HepG2 (cell line): ENCODE measurements around the gene RAB20. TPM values are rescaled to one million over a fixed set of nuclear protein-coding genes. Genes with fewer than 3 reads are reported as not detected.

Source experiments
- BCL6 ChIP-seq: IDR thresholded peaks from 2 replicates; pipeline ENCODE4 v1.6.1; 2016; ENCODE audit warnings: missing genetic modification reagents, missing compliant biosample characterization
- CREB3 ChIP-seq: sonication (generic); formaldehyde crosslinking; IDR thresholded peaks from 2 replicates; pipeline ENCODE4 v1.5.0; 2020; ENCODE audit warnings: missing genetic modification reagents
- GRHL1 ChIP-seq: sonication (generic); formaldehyde crosslinking; conservative IDR thresholded peaks from 2 replicates; pipeline ENCODE4 v1.8.0; 2022; ENCODE audit warnings: missing genetic modification reagents
- NR2F2 ChIP-seq: IDR thresholded peaks from 2 replicates; pipeline ENCODE4 v1.6.1; 2012; ENCODE audit warnings: low read depth, inconsistent platforms, borderline replicate concordance
- SKIL ChIP-seq: sonication (generic); formaldehyde crosslinking; IDR thresholded peaks from 2 replicates; pipeline ENCODE4 v1.8.0; 2022; ENCODE audit warnings: missing genetic modification reagents, mild to moderate bottlenecking, moderate library complexity, borderline replicate concordance
- SOX5 ChIP-seq: IDR thresholded peaks from 2 replicates; pipeline ENCODE4 v1.6.1; 2016; ENCODE audit warnings: borderline replicate concordance
- SP2 ChIP-seq: sonication (generic); formaldehyde crosslinking; IDR thresholded peaks from 2 replicates; pipeline ENCODE4 v1.5.1; 2020; ENCODE audit warnings: mild to moderate bottlenecking, missing genetic modification reagents
- UBTF ChIP-seq: sonication (generic); formaldehyde crosslinking; IDR thresholded peaks from 2 replicates; pipeline ENCODE4 v1.4.0; 2020; ENCODE audit warnings: mild to moderate bottlenecking, missing genetic modification reagents
- ZMAT5 ChIP-seq: sonication (generic); formaldehyde crosslinking; IDR thresholded peaks from 2 replicates; pipeline ENCODE4 v1.5.0; 2020; ENCODE audit warnings: mild to moderate bottlenecking, low read depth, missing genetic modification reagents, borderline replicate concordance
- ZNF30 ChIP-seq: sonication (generic); formaldehyde crosslinking; IDR thresholded peaks from 2 replicates; pipeline ENCODE4 v1.5.0; 2020; ENCODE audit warnings: mild to moderate bottlenecking, missing genetic modification reagents
- ZNF556 ChIP-seq: sonication (generic); formaldehyde crosslinking; IDR thresholded peaks from 2 replicates; pipeline ENCODE4 v1.4.0; 2020; ENCODE audit warnings: mild to moderate bottlenecking, missing genetic modification reagents, borderline replicate concordance
- ZNF687 ChIP-seq: sonication (generic); formaldehyde crosslinking; IDR thresholded peaks from 2 replicates; pipeline ENCODE4 v1.5.1; 2020; ENCODE audit warnings: mild to moderate bottlenecking, missing genetic modification reagents, moderate library complexity
- polyA plus RNA-seq, 8 experiments: library from polyadenylated mRNA; depleted of rRNA in 3 of 8; stranded (reverse) in 7 of 8; unstranded in 1 of 8; fragments of >200 nt; fragmentation: Illumina TruSeq in 4 of 8; extraction: Trizol in 4 of 8; gene quantifications; 2 replicates each; pipeline versions ENCODE4 v1.2.1 to v1.2.3, GENCODE V29; 2011 to 2016; ENCODE audit warnings: low read depth in 4 of 8, missing spikeins in 1 of 8, mixed read lengths in 1 of 8; ENCODE audit not compliant: insufficient read depth in 1 of 8
- total RNA-seq, 5 experiments: library from RNA; depleted of rRNA; stranded (reverse); fragments of >200 nt; fragmentation: Illumina TruSeq; extraction: Trizol; gene quantifications; 2 replicates each; pipeline ENCODE4 v1.2.3, GENCODE V29; 2016; ENCODE audit warnings: low read depth in 1 of 5

Gene RAB20
- total and polyA plus RNA-seq, 2 of the 13 experiments (the other 11 are each of a cell fraction or from before 2014, with no cell fraction given) = 15.6 to 30.5 TPM

GRCh38 chr13:110490009-110490770 lies 71.3 kb downstream of the RAB20 start (continued):
- TF ChIP-seq UBTF (CRISPR knock-in tag) = 0 out of 2 replicates have a peak, but pooled peaks have one; percentile 29
- no peak for TF ChIP-seq SP2 (CRISPR knock-in tag)
- TF ChIP-seq BCL6 (CRISPR knock-in tag) = peak; percentile 61
- TF ChIP-seq ZMAT5 (CRISPR knock-in tag) = no peak
- no peak for TF ChIP-seq ZNF30
- TF ChIP-seq SKIL (CRISPR knock-in tag) = 0 out of 2 replicates have a peak, but pooled peaks have one; percentile 27
- TF ChIP-seq SOX5 (CRISPR knock-in tag) = peak; percentile 90
- no peak for TF ChIP-seq GRHL1 (CRISPR knock-in tag)
- TF ChIP-seq ZNF556 = no peak
- TF ChIP-seq NR2F2 = peak; percentile 59; the same call in 1 of the 2 replicates
- TF ChIP-seq CREB3 = no peak
- TF ChIP-seq ZNF687 = peak; percentile 49
